GM12878 (cell line): ENCODE data around the gene SSR2. TPM values are rescaled to one million over a fixed set of nuclear protein-coding genes. Genes with fewer than 3 reads are reported as not detected.

Experiments
- ATF7 ChIP-seq: fragments of 450-650 bp; IDR thresholded peaks from 2 replicates; pipeline ENCODE4 v1.6.1; 2016; ENCODE audit warnings: low read depth, mild to moderate bottlenecking
- BHLHE40 ChIP-seq, 2 experiments: fragments of 450-650 bp in 1 of 2; IDR thresholded peaks; 2 replicates each; pipeline ENCODE4 v1.6.1; 2011 to 2017; ENCODE audit warnings: low read depth in 2 of 2, borderline replicate concordance in 1 of 2, improper control_type of control experiment in 1 of 2, low read length in 1 of 2, mild to moderate bottlenecking in 1 of 2
- CHD4 ChIP-seq: fragments of 200-600 bp; sonication (generic); IDR thresholded peaks from 2 replicates; pipeline ENCODE4 v1.6.1; 2016; ENCODE audit warnings: mild to moderate bottlenecking
- EED ChIP-seq: sonication (generic); IDR thresholded peaks from 2 replicates; pipeline ENCODE4 v1.6.1; 2016; ENCODE audit warnings: antibody characterized with exemption, low read depth
- EP300 ChIP-seq, 2 experiments: fragments of 150-350 bp in 1 of 2; IDR thresholded peaks; 2 replicates each; pipeline ENCODE4 v1.6.1; 2011 to 2012; ENCODE audit warnings: low read depth in 2 of 2, low read length in 2 of 2, borderline replicate concordance in 1 of 2, improper control_type of control experiment in 1 of 2, inconsistent platforms in 1 of 2; ENCODE audit not compliant: control insufficient read depth in 1 of 2
- GATAD2B ChIP-seq: fragments of 450-650 bp; conservative IDR thresholded peaks from 2 replicates; pipeline ENCODE4 v1.6.1; 2017; ENCODE audit warnings: low read depth, mild to moderate bottlenecking, moderate library complexity
- IKZF2 ChIP-seq, 2 experiments: fragments of 450-650 bp; IDR thresholded peaks; 2 replicates each; pipeline ENCODE4 v1.6.1; 2017; ENCODE audit warnings: mild to moderate bottlenecking in 2 of 2, moderate library complexity in 2 of 2
- JUNB ChIP-seq: IDR thresholded peaks from 2 replicates; pipeline ENCODE4 v1.6.1; 2016; ENCODE audit warnings: antibody characterized with exemption, mild to moderate bottlenecking
- RAD51 ChIP-seq: fragments of 450-650 bp; IDR thresholded peaks from 2 replicates; pipeline ENCODE4 v1.6.1; 2016; ENCODE audit warnings: moderate library complexity, mild to moderate bottlenecking, inconsistent platforms
- RFX5 ChIP-seq: IDR thresholded peaks from 2 replicates; pipeline ENCODE4 v1.6.1; 2011; ENCODE audit warnings: low read depth, low read length, improper control_type of control experiment
- SIN3A ChIP-seq: IDR thresholded peaks from 2 replicates; pipeline ENCODE4 v1.6.1; 2012; ENCODE audit warnings: low read depth, low read length, improper control_type of control experiment
- TAF1 ChIP-seq: IDR thresholded peaks from 2 replicates; pipeline ENCODE4 v1.6.1; 2011; ENCODE audit warnings: mild to moderate bottlenecking, low read depth, low read length, borderline replicate concordance
- TCF3 ChIP-seq: IDR thresholded peaks from 2 replicates; pipeline ENCODE4 v1.6.1; 2012; ENCODE audit warnings: low read depth, mild to moderate bottlenecking, low read length, borderline replicate concordance; ENCODE audit not compliant: insufficient read depth
- ZNF274 ChIP-seq: IDR thresholded peaks from one replicate; pipeline ENCODE4 v1.8.0; 2011; ENCODE audit not compliant: insufficient read length, insufficient read depth
- polyA plus RNA-seq, 11 experiments: library from polyadenylated mRNA; depleted of rRNA in 4 of 11; unstranded in 6 of 11; stranded (reverse) in 5 of 11; fragments of >200 nt; fragmentation: Nextera tagmentation in 4 of 11; fragmentation: Illumina TruSeq in 1 of 11; extraction: Ambion mirVana in 4 of 11; extraction: Trizol in 1 of 11; gene quantifications; 1 replicate in 1 of 11; 2 replicates in 10 of 11; pipeline versions ENCODE4 v1.2.1 to v1.2.3, GENCODE V29; 2011 to 2016; ENCODE audit warnings: inconsistent platforms in 2 of 11, missing spikeins in 2 of 11, low read depth in 1 of 11
- total RNA-seq, 4 experiments: library from RNA; depleted of rRNA in 3 of 4; stranded (reverse); fragments of >200 nt in 3 of 4; fragmentation: Illumina TruSeq in 1 of 4; extraction: Trizol in 1 of 4; gene quantifications; 2 replicates each; pipeline versions ENCODE4 v1.2.1 to v1.2.3, GENCODE V29; 2013 to 2021
- TF ChIP-seq, protein P1 (sequence below): IDR thresholded peaks from 2 replicates; pipeline ENCODE4 v1.6.1; 2011; ENCODE audit warnings: mild to moderate bottlenecking, low read depth, low read length, moderate library complexity; ENCODE audit not compliant: insufficient replicate concordance
- TF ChIP-seq, protein P2 (sequence below): IDR thresholded peaks from 2 replicates; pipeline ENCODE4 v1.6.1; 2012; ENCODE audit warnings: low read depth, low read length, improper control_type of control experiment
- TF ChIP-seq, protein P3 (sequence below): fragments of 450-650 bp; formaldehyde crosslinking; IDR thresholded peaks from 2 replicates; pipeline ENCODE4 v1.4.0; 2020; ENCODE audit warnings: mild to moderate bottlenecking, moderate library complexity
- TF ChIP-seq, protein P4 (sequence below): fragments of 450-650 bp; IDR thresholded peaks from 2 replicates; pipeline ENCODE4 v1.6.1; 2016; ENCODE audit warnings: mild to moderate bottlenecking
- TF ChIP-seq, protein P5 (sequence below): fragments of 450-650 bp; IDR thresholded peaks from 2 replicates; pipeline ENCODE4 v1.6.1; 2017; ENCODE audit warnings: antibody characterized with exemption, mild to moderate bottlenecking, moderate library complexity

Gene SSR2
- total and polyA plus RNA-seq, 10 of the 15 experiments (the other 5 are each of a cell fraction or from before 2014, with no cell fraction given): 207 to 553 (median 315) TPM

DNA sequence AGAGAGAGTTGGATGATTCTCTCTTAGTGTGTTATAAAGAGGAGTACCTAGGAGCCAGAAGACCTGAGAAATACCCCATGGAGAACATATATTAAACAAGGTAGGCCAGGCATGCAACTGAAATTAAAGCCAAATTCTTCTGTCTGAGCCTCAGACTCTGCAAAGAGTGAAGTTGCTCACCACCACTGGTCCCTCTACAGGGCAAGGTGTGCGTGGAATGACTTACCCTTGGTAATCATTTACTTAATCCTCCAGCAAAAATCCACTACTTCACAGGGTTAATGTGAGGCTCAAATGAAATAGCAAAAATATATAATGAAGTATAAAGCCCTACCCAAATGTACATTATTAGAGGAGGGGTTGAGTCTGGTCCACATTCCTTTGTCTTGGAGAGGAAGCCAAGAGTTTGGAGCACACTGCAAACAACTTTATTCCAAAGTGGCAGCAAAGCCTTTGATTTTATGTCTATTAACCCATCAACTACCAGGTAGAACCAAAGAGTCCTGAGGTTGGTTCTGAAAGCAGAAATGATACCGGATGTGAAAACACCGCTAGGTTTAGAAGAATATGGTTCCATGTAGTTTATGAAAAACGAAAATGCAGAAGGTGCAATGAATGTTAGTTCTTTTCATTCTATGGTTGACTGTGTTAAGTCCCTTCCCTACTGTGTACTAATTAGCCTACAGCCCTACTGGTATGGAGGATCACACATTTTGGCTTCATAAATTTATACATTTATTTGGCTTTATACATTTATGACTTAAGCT, 8.5 kb downstream of the SSR2 start (continued):
- no peak for TF ChIP-seq TAF1
- TF ChIP-seq, protein P1, sequence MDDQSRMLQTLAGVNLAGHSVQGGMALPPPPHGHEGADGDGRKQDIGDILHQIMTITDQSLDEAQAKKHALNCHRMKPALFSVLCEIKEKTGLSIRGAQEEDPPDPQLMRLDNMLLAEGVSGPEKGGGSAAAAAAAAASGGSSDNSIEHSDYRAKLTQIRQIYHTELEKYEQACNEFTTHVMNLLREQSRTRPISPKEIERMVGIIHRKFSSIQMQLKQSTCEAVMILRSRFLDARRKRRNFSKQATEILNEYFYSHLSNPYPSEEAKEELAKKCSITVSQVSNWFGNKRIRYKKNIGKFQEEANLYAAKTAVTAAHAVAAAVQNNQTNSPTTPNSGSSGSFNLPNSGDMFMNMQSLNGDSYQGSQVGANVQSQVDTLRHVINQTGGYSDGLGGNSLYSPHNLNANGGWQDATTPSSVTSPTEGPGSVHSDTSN: no peak
- TF ChIP-seq ATF7: peak; percentile 65; the same call in 1 of the 2 replicates
- TF ChIP-seq CHD4: no peak
- TF ChIP-seq TCF3: no peak
- TF ChIP-seq EED: no peak
- TF ChIP-seq IKZF2 (IDR thresholded peaks at IDR 0.05): peak; percentile 73 to 82; a peak in 3 of 4 replicates
- TF ChIP-seq RAD51: no peak
- TF ChIP-seq ZNF274: no peak
- no peak for TF ChIP-seq BHLHE40 (IDR thresholded peaks at IDR 0.05; ENCODE audit: borderline replicate concordance in 1 of 2, low read depth in 2 of 2, low read length in 1 of 2)
- TF ChIP-seq SIN3A: no peak
- TF ChIP-seq EP300 (IDR thresholded peaks at IDR 0.05; ENCODE audit: borderline replicate concordance in 1 of 2, control insufficient read depth in 1 of 2, low read depth in 2 of 2, low read length in 2 of 2): peak; percentile 47 to 63; a peak in 2 of 4 replicates
- TF ChIP-seq, protein P2, sequence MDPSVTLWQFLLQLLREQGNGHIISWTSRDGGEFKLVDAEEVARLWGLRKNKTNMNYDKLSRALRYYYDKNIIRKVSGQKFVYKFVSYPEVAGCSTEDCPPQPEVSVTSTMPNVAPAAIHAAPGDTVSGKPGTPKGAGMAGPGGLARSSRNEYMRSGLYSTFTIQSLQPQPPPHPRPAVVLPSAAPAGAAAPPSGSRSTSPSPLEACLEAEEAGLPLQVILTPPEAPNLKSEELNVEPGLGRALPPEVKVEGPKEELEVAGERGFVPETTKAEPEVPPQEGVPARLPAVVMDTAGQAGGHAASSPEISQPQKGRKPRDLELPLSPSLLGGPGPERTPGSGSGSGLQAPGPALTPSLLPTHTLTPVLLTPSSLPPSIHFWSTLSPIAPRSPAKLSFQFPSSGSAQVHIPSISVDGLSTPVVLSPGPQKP: no peak
- TF ChIP-seq RFX5: no peak
- TF ChIP-seq, protein P3, sequence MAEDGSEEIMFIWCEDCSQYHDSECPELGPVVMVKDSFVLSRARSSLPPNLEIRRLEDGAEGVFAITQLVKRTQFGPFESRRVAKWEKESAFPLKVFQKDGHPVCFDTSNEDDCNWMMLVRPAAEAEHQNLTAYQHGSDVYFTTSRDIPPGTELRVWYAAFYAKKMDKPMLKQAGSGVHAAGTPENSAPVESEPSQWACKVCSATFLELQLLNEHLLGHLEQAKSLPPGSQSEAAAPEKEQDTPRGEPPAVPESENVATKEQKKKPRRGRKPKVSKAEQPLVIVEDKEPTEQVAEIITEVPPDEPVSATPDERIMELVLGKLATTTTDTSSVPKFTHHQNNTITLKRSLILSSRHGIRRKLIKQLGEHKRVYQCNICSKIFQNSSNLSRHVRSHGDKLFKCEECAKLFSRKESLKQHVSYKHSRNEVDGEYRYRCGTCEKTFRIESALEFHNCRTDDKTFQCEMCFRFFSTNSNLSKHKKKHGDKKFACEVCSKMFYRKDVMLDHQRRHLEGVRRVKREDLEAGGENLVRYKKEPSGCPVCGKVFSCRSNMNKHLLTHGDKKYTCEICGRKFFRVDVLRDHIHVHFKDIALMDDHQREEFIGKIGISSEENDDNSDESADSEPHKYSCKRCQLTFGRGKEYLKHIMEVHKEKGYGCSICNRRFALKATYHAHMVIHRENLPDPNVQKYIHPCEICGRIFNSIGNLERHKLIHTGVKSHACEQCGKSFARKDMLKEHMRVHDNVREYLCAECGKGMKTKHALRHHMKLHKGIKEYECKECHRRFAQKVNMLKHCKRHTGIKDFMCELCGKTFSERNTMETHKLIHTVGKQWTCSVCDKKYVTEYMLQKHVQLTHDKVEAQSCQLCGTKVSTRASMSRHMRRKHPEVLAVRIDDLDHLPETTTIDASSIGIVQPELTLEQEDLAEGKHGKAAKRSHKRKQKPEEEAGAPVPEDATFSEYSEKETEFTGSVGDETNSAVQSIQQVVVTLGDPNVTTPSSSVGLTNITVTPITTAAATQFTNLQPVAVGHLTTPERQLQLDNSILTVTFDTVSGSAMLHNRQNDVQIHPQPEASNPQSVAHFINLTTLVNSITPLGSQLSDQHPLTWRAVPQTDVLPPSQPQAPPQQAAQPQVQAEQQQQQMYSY (CRISPR knock-in tag): no peak
- TF ChIP-seq JUNB: peak; percentile 37; the same call in 1 of the 2 replicates
- TF ChIP-seq, protein P4, sequence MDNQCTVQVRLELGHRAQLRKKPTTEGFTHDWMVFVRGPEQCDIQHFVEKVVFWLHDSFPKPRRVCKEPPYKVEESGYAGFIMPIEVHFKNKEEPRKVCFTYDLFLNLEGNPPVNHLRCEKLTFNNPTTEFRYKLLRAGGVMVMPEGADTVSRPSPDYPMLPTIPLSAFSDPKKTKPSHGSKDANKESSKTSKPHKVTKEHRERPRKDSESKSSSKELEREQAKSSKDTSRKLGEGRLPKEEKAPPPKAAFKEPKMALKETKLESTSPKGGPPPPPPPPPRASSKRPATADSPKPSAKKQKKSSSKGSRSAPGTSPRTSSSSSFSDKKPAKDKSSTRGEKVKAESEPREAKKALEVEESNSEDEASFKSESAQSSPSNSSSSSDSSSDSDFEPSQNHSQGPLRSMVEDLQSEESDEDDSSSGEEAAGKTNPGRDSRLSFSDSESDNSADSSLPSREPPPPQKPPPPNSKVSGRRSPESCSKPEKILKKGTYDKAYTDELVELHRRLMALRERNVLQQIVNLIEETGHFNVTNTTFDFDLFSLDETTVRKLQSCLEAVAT: no peak
- TF ChIP-seq, protein P5, sequence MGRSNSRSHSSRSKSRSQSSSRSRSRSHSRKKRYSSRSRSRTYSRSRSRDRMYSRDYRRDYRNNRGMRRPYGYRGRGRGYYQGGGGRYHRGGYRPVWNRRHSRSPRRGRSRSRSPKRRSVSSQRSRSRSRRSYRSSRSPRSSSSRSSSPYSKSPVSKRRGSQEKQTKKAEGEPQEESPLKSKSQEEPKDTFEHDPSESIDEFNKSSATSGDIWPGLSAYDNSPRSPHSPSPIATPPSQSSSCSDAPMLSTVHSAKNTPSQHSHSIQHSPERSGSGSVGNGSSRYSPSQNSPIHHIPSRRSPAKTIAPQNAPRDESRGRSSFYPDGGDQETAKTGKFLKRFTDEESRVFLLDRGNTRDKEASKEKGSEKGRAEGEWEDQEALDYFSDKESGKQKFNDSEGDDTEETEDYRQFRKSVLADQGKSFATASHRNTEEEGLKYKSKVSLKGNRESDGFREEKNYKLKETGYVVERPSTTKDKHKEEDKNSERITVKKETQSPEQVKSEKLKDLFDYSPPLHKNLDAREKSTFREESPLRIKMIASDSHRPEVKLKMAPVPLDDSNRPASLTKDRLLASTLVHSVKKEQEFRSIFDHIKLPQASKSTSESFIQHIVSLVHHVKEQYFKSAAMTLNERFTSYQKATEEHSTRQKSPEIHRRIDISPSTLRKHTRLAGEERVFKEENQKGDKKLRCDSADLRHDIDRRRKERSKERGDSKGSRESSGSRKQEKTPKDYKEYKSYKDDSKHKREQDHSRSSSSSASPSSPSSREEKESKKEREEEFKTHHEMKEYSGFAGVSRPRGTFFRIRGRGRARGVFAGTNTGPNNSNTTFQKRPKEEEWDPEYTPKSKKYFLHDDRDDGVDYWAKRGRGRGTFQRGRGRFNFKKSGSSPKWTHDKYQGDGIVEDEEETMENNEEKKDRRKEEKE: no peak
- no peak for TF ChIP-seq GATAD2B
